ENCODE results near the gene AGMO. TPM values are rescaled to one million over a fixed set of nuclear protein-coding genes. Genes with fewer than 3 reads are reported as not detected.

Gene AGMO
- total RNA-seq, 3 donors from 2014 or later = 0.89 to 3.0 (median 1.3) TPM

DNA sequence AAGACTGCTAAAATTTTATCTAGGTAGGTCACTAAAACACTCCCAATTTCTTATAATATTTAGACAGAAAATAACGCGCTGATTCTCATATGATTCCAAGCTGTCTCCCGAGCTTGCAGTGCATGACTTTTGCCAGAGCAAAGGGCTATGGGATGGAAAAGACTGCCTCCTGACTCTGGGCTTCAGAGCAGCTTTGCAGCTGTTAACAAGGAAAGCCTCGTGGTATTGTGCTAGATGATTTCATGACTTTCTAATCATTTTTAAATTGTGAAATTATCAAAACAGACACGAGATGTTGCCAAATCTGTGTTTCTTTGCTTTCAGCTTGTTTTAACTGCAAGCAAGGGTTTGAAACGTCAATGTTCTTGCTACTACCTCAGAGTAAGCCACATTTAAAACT, 238.3 kb downstream of the AGMO start:
- H3K36me3 ChIP-seq (ENCODE audit: low read depth) = no peaks in the 10 kb centered on the region
- ATAC-seq = no peak
- H3K4me3 ChIP-seq = no peak overlapping the region
- intact Hi-C loops (cut with DNase I, micrococcal nuclease) = no loop called here
- H3K4me1 ChIP-seq (ENCODE audit: low read depth) = no peaks in the 10 kb centered on the region
- no peak for TF ChIP-seq CTCF (IDR thresholded peaks at IDR 0.05)
- DNase-seq = no peak
- H3K9me3 ChIP-seq = no peaks in the 10 kb centered on the region

DNA sequence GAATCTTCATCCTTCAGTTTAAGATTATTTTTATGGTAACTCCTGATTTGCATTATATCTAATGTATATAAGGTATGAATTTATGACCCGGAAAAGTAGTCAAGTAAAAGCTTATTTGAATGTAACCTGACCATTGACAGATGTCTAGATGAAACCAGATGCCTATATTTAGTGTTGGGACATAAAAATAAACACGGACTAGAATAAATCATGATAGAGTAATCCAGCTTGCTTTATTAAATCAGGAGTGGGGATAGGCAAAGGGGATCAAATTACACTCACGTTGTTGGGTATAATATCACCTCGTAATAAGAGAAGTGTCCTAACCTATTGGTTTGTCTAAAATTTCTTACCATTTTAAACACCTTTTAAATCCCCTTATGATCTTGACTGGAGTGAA, 244.6 kb downstream of the AGMO start:
- Histone ChIP-seq H3K4me3 (no peak overlapping the region), H3K4me1 (ENCODE audit: low read depth) (no peaks in the 10 kb centered on the region), H3K36me3 (ENCODE audit: low read depth) (no peaks in the 10 kb centered on the region), H3K9me3 (no peaks in the 10 kb centered on the region)
- ATAC-seq (no peak), DNase-seq (no peak)
- intact Hi-C loops (cut with DNase I, micrococcal nuclease) = no loop called here
- TF ChIP-seq CTCF (IDR thresholded peaks at IDR 0.05) = no peak

DNA sequence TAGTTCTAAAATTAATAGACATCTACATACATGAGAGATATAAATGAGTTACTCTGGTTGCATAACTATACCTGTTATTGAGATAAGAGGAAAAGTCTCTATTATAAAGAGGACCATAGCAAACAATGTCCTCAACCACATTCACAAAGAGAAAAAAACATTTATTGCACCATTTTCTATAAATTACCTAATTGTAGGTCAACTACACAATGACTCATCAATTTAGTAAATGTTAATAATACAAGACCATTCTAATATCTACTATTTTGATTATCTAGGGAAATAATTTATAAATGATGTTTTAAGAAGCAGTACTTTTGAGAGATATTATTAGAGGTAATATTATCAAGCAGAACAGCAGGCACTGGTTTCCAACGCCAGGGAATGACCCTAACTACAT, 246.1 kb downstream of the AGMO start:
- ATAC-seq = no peak
- intact Hi-C loops (cut with DNase I, micrococcal nuclease) = no loop called here
- no peak overlapping the region for H3K4me3 ChIP-seq
- TF ChIP-seq CTCF (IDR thresholded peaks at IDR 0.05) = no peak
- no peak for DNase-seq
- no peaks in the 10 kb centered on the region for H3K36me3 ChIP-seq (ENCODE audit: low read depth)
- H3K9me3 ChIP-seq = no peaks in the 10 kb centered on the region
- no peaks in the 10 kb centered on the region for H3K4me1 ChIP-seq (ENCODE audit: low read depth)

- ATAC-seq (no peak), DNase-seq (no peak)
- intact Hi-C loops (cut with DNase I, micrococcal nuclease) = no loop called here
- Histone ChIP-seq H3K9me3 (no peaks in the 10 kb centered on the region), H3K4me1 (ENCODE audit: low read depth) (no peaks in the 10 kb centered on the region), H3K36me3 (ENCODE audit: low read depth) (no peaks in the 10 kb centered on the region), H3K4me3 (no peak overlapping the region)
- TF ChIP-seq CTCF (IDR thresholded peaks at IDR 0.05) = no peak
Measured at GRCh38 chr7:15314922-15315321, 246.9 kb downstream of the AGMO start.

- intact Hi-C loops (cut with DNase I, micrococcal nuclease) = no loop called here
- Histone ChIP-seq H3K36me3 (ENCODE audit: low read depth) (no peaks in the 10 kb centered on the region), H3K4me1 (ENCODE audit: low read depth) (no peaks in the 10 kb centered on the region), H3K9me3 (no peaks in the 10 kb centered on the region), H3K4me3 (no peak overlapping the region)
- ATAC-seq (no peak), DNase-seq (no peak)
- no peak for TF ChIP-seq CTCF (IDR thresholded peaks at IDR 0.05)
Measured at GRCh38 chr7:15313361-15313760, 248.5 kb downstream of the AGMO start.

DNA sequence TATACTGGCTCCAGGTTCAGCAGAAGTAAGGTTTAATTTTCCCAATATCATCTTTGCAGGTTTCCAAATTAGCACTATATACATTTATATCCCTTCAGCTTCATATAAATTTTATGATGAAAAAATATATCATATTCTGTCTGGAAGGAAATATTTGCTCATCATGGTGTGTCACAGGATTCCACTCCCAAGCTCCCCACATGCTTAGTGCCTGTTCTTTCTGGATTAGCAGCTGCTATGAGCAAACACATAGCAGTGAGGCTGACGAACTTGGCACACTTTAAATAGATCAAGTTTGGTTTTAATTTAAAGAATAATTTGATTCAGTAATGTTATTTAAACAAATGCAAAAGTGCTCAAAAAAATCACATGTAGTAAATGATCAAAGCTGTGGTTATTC, 251.9 kb downstream of the AGMO start:
- Histone ChIP-seq H3K9me3 (no peaks in the 10 kb centered on the region), H3K36me3 (ENCODE audit: low read depth) (no peaks in the 10 kb centered on the region), H3K4me3 (no peak overlapping the region), H3K4me1 (ENCODE audit: low read depth) (no peaks in the 10 kb centered on the region)
- no peak for DNase-seq
- TF ChIP-seq CTCF (IDR thresholded peaks at IDR 0.05) = no peak
- intact Hi-C loops (cut with DNase I, micrococcal nuclease) = loop anchor here in 1 of 2 donors (10.0 kb wide), 1 partner anchor 755 kb away; no protein-coding TSS in a partner anchor
- ATAC-seq = no peak

Measured in mucosa of descending colon (tissue), 3 donors.